CD4-positive, alpha-beta T cell treated with Interleukin-4 for 1 hour (primary cell): ENCODE data around the gene TMX4.
A peak's percentile ranks its signal among the peaks of the same experiment; 100 is the strongest.
"Not testable (repeated sequence)": the region's sequence is repeated elsewhere in the genome, so short reads cannot be mapped to it uniquely, and the experiment has no call there.

Experiments used
- DNase-seq, 2 donors: peaks; one replicate each; pipeline ENCODE4 v3.0.0-alpha.2; 2020 to 2022

TMX4 gene, protein sequence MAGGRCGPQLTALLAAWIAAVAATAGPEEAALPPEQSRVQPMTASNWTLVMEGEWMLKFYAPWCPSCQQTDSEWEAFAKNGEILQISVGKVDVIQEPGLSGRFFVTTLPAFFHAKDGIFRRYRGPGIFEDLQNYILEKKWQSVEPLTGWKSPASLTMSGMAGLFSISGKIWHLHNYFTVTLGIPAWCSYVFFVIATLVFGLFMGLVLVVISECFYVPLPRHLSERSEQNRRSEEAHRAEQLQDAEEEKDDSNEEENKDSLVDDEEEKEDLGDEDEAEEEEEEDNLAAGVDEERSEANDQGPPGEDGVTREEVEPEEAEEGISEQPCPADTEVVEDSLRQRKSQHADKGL

DNA sequence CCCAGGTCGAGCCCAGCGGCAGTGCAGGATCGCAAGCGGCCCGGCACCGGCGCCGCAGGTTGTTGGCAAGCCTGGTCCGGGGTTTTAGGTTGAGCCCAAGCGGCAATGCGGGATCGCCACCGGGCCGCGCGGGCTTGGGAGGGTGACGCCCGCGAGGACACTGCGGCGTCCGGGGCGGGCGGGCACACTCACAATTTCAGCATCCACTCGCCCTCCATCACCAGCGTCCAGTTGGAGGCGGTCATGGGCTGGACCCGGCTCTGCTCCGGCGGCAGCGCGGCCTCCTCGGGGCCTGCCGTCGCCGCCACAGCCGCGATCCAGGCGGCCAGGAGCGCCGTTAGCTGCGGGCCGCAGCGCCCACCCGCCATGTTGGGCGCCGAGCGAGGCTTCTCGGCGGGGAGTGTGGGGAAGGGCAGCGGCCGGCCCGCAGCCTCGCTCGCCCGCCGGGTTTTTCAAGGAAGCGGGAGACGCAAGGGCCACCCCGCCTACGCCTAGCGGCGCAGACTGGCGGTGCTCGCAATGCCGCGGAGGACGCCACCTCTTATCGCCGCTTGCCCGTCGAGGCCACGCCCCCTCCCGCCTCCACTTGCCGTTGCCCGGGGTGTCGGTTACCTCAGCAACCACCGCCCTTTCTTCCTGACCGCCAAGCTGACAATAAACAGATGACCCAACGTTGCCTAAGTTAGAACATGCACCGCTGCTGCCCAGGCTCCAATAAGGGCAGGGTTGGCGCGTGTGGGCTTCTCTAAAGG lies at the start of gene TMX4:
Gene TMX4 (minus strand): TSS at position 516 of the 752 bp plus-strand sequence. CDS start 148 bp downstream, at position 368.
- peak; percentile 91 to 95 for DNase-seq

DNA sequence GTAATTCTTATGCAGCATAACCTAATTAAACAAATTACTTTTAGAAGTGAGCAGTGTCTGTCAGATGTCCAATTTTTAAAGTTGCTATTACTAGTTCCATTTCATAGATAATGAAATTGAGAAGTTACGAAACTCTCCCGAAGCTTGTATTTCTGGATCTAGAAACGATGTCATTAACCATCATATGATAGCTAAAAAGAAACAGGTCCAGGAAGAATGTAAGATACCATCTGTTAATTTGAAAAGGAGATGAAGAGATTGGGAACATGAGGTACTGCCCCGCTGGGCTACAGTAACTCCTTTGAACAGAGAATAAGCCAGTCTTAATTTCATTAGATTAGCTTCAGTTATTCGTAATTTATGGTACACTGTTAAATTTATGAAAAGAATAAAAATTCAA lies 47.5 kb upstream of the TMX4 start:
- no peak for DNase-seq

DNA sequence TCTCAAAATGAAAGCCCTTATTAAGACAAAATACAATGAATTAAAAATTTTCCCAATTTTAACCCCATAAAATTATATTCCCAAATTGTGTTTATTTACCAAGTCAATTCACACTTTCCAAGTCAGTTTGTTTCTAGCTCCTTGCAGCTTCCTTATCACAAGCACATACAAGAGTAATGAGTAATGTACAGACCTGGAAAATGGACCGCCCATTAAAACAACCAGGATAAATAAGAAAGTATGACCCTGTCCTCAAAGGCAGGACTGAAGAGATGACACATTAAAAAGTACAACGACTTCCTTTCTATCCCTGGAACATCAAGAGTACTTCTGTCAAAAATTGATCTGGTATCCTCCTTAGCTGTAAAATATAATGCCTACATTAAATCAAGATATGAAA lies 47.1 kb upstream of the TMX4 start:
- DNase-seq = no peak

DNA sequence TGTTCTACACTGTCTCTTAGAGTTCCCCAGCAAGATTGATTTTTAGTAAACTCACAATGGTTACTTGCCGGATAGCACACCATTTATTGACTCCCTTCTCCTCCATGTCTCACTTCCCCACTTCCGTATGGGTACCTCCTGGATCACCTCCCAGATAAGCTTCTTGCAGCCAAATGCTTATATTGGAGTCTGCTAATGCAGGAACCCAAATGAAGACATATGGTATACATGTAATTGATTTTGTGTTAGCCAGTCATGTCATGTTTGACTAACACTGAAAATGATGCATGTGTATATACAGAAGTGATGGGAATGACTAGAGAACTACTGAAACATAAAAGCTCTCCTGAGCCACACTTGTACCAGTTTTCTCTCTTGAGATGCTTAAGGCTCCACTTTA lies 46.1 kb upstream of the TMX4 start:
- no peak for DNase-seq

DNA sequence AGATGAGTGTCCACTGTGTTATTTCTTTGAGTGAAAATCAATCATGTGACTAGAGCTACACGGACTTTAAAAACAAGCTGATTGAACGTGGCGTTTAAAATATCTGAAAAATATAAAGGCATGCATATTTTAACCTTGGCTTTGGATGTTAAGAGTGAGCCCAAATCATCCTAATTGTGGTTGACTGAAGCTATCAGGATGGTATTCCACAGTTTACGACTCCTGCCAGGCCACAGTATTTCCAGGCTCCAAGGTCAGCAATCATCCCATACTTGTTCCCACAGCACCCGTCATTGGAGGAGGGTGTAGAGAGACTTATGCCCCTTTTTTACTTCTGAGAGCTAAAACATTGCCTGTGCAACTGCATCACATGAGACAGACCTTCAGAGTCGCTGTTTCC lies 43.2 kb upstream of the TMX4 start:
- DNase-seq = no peak

DNA sequence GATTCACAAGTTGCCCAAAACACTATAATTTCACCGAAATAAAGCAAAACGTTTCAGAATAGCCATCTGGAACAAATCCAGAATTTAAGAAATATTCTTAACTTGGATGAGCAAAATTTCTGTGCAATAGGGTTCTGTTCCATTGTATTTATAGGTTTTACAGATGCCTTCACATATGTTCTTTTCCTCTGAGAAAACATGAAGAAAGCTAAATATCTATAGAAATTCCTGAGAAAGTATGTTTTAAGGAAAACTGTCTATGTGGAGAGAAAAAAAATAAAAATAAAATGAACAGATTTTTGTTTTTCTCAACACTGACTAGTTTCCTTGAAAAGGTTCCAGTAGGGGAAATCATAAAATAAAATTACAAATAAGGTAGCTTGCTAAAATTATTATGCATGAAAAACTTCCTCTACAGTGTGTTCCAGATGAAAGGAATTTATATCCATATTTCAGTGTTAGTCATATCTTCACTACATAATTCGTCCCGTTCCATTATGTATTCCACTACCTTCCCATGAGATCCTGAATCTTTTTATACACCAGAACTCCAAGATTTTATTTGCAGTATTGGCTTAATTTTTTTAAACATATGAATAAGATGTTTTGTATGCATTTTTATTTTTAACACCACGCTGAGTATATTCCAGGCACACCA lies 42.4 kb upstream of the TMX4 start:
- DNase-seq = no peak

DNA sequence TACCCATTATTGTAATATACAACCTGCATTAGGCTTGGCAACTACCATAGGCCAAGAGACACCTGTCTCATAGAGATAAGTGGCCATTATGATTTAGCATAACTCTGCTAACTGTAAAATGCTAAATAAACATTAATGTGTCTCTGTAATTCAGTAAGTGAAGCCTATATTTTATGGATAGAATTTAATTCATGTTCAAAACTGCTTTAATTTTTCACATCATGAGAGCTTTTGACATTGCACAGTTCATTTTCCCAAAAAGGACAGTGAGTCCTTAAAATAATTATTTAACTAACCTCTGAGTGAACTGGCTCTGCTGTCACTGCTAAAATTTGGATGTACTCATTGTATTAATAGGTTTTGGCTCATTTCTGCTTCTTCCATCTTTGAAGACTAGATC lies 41.4 kb upstream of the TMX4 start:
- DNase-seq = no peak

DNA sequence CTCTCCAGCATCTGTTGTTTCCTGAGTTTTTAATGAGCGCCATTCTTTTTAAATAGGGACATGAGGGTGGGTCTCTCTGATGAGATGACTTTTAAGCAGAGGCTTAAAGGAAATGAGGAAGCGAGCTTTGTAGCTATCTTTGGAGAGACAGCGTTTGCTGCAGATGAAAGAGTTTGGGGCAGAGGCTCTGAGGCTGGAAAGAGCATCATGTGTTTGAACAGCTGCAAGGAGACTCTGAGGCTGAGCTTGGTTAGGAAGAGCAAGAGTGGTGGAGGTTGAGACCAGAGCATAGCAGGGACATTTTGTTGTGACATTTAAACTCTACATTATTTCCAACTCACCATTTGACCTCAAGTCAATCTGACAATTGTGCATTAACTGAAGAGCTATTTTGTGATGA lies 38.3 kb upstream of the TMX4 start:
- DNase-seq = no peak

DNA sequence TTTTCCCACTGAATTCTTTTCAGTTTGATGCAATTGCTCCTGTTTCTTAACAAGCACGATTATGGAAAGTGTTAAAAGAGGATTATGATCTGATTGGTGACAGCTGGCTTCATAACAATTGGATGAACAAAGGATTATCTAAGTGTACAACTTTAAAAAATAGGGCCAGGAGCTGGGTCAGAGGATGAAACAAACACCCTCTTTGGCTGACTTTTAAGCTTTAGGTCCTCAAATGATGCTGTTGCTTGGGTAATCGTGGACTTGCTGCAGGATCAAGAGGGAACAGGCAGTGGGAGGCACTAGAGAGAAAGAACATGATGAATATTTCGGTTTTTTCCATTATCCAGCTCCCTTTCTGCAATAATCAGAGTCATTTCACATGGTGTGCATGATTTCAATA lies 35.5 kb upstream of the TMX4 start:
- no peak for DNase-seq

DNA sequence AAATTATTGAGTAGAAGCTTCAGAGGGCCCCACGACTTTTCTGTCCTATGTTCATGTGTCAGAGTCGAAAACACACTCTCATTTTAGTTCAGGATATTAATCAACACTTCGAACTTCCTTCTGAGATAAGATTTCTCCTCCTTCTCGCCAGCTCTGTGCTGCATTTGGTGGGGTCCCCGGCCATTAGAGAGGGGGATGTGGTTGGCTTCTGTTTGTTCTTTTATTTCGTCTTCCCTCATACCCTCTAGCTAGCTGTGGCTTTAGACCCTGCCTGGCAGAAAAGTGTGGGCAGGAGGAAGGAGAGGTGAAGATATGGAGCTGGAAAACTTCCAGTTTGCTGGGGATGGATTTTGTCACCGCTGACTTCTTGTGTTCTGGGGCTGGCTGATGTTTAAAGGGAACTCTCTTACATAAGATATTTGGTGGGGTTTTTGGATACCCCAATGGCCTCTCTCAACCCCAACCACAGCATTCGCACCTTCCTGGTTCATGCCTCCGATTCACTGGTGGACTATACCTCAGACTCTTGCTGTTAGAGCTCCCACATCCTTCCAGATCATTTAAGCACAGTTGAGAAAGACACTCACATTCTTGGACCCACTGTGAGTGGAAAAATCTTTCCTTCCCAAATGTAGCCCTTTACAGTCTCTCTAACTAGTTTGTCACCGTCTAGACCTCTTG lies 30.7 kb upstream of the TMX4 start:
- no peak for DNase-seq

DNA sequence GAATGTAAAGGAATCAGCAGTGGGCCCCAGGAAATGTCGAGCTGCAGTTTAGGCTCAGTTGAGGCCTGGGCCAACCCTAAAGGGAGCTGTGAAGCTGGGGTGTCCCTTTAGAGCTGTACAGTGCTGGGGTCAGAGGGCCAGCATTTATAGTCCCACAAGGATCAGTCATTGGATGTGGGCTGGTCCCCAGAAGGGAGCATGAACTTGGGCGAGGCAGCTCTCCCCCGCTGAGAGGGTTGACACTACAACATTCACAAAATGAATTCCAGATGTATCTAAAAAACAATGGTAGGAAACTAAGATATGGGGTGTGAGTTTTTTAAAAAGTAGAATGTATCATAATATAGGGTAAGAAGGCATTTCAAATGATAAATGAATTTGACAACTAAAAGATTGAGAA lies 29.7 kb upstream of the TMX4 start:
- no peak for DNase-seq

DNA sequence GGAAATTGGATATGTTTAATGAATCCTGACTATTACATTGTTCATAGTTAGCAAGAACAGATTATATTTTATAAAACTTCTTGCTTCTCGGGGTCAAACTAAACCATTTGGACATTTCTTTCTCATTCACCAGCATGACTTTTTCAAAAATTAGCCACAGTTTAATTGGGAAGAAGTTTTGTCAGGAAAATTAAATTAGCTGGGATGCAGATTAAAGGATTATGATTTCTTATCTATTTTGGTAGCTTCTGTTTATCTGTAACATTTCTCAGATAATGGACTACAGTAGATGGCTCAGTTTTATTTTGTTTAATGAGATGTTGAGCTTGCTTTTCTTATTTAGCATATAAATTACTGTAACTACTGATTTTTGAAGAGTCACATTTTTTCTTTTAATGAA lies 26.4 kb upstream of the TMX4 start:
- DNase-seq = no peak

DNA sequence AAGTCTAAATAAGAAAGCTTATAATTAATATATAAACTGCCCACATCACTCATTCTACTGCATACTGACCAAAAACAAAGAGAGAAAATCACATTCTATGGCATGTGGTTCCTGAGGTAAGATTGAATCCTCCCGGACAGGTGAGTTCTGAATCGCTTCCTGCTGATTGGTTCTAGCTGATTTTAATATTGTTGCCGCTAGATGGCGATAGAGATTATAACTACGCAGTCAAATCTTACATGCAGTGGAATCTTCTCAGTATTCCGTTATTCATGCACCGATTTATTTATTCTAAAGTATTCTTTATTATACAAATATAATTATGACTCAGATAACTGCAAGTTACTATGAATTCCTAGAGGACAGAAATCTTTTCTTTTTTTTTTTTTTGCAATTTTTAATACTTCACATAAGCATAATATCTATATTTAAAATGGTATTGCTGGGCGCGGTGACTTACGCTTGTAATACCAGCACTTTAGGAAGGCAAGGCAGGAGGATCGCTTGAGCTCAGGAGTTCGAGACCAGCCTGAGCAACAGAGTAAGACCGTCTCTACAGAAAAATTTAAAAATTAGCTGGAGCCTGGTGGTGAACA lies 24.2 kb upstream of the TMX4 start:
- DNase-seq = peak; percentile 30 to 76

DNA sequence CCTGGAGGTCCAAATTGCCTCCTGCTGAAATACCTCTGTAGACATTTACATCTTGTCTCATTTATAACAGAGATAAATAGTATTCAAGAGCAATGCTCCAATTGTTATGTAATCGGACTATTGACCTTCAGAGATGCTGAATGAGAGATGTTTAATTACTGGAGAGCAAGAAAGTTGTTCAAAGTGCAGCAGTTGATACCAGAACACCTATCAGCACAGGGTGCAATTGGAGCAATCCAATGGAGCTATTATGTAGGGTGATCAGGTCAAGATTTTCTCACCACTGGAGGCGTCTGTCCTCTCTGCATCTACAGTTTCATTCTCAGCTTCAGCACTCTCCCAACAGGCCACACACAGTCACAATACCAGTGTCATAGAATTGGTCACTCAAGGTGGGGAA lies 19.5 kb upstream of the TMX4 start:
- DNase-seq = no peak

DNA sequence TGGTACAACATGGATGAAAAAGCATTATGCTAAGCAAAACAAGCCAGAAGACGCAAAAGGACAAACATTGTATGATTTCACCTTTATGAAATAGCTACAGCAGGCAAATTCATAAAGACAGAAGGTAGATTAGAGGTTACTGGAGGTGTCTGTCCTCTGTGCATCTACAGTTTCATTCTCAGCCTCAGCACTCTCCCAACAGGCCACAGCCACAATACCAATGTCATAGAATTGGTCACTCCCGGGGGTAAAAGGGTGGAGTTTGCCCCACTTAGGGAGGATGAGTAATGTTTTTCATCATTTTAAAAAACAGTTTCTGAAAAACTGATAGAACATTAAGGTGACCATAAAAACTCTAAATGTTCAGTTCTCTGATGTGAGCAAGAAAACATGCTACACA lies 17.2 kb upstream of the TMX4 start:
- DNase-seq = no peak

DNA sequence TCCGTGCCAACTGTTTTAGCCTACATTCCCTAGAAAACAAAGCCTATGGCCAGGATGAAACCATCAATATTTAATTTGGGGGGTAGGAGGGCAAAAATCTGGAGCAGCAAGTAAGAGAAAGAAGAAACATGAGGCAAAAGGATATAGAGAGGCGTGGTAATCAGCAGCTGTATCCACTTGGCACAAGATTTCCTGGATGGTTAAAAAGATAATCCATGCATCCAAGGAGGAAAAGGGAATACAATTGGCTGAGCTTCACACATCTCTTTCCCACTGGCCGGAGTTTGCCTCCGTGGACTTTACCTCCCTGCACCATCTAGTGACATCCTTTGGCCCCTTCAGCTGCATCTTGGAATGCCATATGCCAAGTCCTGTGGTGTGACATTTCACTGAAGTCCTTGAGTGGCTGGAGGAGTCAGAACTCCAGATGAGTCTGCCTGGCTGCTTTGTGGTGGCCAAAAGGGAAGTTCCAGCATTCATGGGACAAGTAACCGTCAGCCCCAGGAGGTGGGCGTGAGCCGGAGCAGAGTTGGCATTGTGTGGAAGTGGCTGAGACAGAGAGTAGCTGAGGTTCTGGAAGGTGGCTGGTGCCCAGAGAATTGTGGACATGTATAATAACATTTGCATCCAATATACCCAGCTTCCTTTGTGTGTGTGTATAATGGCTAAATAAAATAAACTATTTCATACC lies 13.7 kb upstream of the TMX4 start:
- no peak for DNase-seq

DNA sequence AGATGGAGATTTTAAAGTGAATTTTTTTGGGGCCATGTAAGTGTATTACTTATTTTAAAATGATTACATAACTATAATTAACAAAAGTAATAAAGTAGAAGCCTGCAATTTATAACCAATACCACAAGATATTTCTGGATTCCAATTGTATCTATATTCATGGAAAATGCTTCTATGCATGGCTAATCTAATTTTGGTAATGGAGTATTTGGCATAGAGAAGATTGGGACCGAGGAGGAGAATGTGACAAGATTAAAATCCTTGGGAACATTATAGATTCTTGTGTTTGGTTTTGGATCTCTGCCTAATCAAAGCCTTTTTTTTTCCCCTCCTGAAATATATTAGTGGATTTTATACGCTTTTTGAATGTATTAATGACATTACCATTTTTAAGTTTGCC lies 12.9 kb upstream of the TMX4 start:
- no peak for DNase-seq

DNA sequence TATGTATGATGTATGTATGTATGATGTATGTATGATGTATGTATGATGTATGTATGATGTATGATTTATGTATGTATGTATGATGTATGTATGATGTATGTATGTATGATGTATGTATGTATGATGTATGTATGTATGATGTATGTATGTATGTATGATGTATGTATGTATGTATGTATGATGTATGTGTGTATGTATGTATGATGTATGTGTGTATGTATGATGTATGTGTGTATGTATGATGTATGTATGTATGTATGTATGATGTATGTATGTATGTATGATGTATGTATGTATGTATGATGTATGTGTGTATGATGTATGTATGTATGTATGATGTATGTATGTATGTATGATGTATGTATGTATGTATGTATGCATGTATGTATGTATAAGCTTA lies 12.0 kb upstream of the TMX4 start:
- DNase-seq = not testable (repeated sequence)

DNA sequence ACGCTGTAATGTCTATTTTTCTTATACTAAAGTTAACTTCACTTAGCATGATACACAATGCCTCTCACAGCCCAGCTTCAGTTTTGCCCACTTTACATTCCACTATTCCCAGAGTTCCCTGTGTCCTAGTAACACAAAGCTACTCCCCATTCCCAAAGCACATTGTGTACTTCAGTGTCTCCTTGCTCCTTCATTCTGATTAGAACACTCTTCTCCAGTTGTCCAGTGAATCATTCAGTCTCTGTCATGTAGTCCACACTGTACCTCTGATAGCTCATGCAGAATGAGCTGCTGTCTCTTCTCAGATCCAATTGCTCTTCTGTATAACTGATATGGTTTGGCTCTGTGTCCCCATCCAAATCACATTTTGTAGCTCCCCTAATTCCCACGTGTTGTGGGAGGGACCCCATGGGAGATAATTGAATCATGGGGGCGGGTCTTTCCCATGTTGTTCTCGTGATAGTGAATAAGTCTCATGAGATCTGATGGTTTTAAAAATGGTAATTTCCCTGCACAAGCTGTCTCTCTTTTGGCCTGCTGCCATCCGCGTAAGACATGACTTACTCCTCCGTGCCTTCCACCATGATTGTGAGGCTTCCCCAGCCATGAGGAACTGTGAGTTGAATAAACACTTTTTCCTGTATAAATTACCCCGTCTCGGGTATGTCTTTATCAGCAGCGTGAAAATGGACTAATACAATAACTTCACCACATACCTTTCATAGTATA lies 2.1 kb upstream of the TMX4 start:
- DNase-seq = no peak

DNA sequence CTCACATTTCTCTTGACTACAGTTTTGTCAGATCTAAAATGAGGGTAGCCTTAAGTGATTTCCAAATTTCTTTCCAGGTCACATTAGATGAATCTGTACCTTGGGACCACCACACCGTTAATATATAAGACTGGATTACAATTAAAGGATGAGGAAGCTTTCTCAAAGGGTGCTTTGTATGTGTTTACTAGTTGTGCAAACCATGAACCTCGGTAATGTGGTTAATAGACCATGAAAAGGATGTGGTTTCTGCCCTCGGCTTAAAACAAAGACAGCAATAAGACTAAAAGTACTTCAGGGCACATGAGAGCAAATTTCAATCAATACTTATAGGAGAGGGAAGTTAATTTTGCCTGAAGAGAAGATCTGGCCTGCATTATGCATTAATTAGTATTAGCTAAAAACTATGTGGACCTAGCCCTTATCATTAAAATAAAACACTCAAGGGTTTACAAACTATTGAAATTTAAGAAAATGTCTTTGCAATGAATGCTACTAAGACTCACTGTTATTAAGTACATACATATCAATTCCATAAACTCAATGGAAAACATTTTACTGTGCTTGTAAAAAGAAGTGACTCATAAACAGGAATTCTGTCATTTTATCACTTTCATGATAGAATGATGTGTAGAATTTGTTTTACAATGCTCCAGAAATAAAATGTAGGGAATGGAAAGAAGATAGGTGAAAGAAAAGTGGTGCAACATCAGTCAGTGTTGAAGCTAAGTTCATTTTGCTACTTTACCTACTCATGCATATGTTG lies 936 bp upstream of the TMX4 start:
- DNase-seq = peak in 1 of 2 donors; percentile 71

DNA sequence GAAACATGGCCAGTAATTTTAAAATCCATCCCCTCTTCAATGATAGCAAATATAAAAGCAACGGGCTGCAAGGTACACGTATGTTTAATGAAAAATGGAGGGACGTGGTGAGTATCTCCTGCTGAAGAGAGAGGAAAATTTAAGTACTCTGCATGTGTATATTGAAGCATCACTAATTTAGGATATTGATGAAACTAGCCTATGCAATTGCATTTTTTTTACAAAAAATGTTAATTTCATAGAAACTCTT lies 362 bp upstream of the TMX4 start:
- no peak for DNase-seq
